Ishikawa (cell line): Measurements from ENCODE around the gene F12.

Source experiments
- CEBPB ChIP-seq: IDR thresholded peaks from 2 replicates; pipeline ENCODE4 v1.6.1; 2012
- EGR1 ChIP-seq: IDR thresholded peaks from 2 replicates; pipeline ENCODE4 v1.6.1; 2012
- EP300 ChIP-seq: IDR thresholded peaks from 2 replicates; pipeline ENCODE4 v1.6.1; 2012; ENCODE audit warnings: borderline replicate concordance
- NFIC ChIP-seq: IDR thresholded peaks from 2 replicates; pipeline ENCODE4 v1.6.1; 2012
- RAD21 ChIP-seq: IDR thresholded peaks from 2 replicates; pipeline ENCODE4 v1.6.1; 2012; ENCODE audit warnings: low read depth
- TAF1 ChIP-seq: IDR thresholded peaks from 2 replicates; pipeline ENCODE4 v1.6.1; 2012; ENCODE audit warnings: low read depth, mild to moderate bottlenecking
- TCF12 ChIP-seq: IDR thresholded peaks from 2 replicates; pipeline ENCODE4 v1.6.1; 2012; ENCODE audit warnings: low read depth
- ZBTB7A ChIP-seq: IDR thresholded peaks from 2 replicates; pipeline ENCODE4 v1.6.1; 2012; ENCODE audit warnings: low read depth
- TF ChIP-seq, protein P1 (sequence below): IDR thresholded peaks from 2 replicates; pipeline ENCODE4 v1.6.1; 2012; ENCODE audit warnings: low read depth, mild to moderate bottlenecking
- TF ChIP-seq, protein P2 (sequence below): IDR thresholded peaks from 2 replicates; pipeline ENCODE4 v1.6.1; 2012

DNA sequence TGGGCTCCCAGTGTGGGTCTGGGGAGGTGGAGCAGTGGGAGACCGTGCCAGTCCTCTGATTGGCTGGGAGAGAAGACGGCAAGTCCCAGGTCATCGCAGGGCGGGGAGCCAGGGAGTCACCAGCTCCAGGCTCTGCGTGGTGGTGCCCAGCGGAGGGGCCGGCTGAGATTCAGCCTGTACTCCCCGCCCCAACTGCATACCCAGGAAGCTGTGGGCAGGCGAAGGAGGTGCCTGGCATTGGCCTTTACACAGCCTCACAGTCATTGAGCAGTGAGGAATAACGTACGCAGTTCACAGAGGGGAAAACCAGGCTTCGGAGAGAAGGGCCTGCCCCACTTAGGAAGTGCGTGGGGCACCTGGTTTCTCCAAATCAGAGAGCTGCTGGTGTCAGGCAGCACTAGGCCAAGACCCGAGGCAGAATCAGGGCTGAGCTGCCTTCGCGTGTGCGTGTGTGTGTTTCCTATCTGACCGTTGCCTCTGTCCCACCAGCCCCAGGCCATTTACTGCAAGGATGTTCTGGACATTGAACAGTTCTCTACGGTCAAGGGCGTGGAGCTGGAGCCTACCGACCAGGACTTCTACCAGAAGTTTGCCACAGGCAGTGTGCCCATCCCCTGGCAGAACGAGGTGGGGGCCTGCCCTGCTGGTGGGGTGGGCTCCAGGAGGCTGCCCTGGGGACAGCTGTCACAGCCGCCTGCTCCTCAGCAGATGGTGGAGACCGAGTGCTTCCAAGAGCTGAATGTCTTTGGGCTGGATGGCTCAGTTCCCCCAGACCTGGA, 31.0 kb upstream of the F12 start:
- TF ChIP-seq, protein P1, sequence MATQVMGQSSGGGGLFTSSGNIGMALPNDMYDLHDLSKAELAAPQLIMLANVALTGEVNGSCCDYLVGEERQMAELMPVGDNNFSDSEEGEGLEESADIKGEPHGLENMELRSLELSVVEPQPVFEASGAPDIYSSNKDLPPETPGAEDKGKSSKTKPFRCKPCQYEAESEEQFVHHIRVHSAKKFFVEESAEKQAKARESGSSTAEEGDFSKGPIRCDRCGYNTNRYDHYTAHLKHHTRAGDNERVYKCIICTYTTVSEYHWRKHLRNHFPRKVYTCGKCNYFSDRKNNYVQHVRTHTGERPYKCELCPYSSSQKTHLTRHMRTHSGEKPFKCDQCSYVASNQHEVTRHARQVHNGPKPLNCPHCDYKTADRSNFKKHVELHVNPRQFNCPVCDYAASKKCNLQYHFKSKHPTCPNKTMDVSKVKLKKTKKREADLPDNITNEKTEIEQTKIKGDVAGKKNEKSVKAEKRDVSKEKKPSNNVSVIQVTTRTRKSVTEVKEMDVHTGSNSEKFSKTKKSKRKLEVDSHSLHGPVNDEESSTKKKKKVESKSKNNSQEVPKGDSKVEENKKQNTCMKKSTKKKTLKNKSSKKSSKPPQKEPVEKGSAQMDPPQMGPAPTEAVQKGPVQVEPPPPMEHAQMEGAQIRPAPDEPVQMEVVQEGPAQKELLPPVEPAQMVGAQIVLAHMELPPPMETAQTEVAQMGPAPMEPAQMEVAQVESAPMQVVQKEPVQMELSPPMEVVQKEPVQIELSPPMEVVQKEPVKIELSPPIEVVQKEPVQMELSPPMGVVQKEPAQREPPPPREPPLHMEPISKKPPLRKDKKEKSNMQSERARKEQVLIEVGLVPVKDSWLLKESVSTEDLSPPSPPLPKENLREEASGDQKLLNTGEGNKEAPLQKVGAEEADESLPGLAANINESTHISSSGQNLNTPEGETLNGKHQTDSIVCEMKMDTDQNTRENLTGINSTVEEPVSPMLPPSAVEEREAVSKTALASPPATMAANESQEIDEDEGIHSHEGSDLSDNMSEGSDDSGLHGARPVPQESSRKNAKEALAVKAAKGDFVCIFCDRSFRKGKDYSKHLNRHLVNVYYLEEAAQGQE = no peak
- TF ChIP-seq RAD21 = no peak
- no peak for TF ChIP-seq TAF1
- TF ChIP-seq TCF12 = no peak
- no peak for TF ChIP-seq ZBTB7A
- no peak for TF ChIP-seq NFIC
- no peak for TF ChIP-seq EP300
- TF ChIP-seq, protein P2, sequence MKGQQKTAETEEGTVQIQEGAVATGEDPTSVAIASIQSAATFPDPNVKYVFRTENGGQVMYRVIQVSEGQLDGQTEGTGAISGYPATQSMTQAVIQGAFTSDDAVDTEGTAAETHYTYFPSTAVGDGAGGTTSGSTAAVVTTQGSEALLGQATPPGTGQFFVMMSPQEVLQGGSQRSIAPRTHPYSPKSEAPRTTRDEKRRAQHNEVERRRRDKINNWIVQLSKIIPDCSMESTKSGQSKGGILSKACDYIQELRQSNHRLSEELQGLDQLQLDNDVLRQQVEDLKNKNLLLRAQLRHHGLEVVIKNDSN = no peak
- no peak for TF ChIP-seq CEBPB
- TF ChIP-seq EGR1 = no peak
